ENCODE measurements around the gene NKX1-1.
"Not testable (repeated sequence)": the region's sequence is repeated elsewhere in the genome, so short reads cannot be mapped to it uniquely, and the experiment has no call there.

The NKX1-1 gene

GRCh38 chr4:1383728-1384591, 22.3 kb downstream of the NKX1-1 start:
- DNase-seq, result no peak

- no peak for DNase-seq
Observed at GRCh38 chr4:1382776-1383727, 23.2 kb downstream of the NKX1-1 start.

DNA sequence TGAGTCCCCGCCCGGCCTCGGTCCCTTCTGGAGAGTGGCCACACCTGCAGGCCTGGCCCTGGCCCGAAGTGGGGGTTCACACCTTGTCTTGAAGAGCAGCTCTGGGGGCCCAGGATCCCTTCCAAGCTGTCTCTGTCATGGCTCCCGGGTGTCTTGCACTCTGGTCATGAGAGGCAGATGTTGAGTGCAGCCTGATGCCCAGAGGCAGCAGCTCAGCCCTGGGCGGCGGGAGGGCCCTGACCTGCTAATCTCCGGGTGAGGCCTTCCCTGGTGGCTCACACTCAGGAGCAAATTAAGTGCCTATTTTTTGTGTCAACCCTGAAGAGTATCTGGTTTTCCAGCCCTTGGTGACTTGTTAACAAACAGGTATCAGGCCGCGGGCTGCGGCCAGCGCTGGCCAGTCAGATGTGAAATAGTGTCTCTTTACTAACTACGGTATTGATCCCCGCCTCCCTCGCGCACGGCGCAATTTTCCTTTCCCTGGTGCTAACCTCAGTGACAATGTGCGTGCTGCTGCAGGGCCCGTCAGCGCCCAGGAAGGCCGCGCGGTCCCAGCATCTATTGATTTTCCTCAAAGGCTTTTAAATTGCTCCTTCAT, 24.2 kb downstream of the NKX1-1 start:
- no peak for DNase-seq

DNA sequence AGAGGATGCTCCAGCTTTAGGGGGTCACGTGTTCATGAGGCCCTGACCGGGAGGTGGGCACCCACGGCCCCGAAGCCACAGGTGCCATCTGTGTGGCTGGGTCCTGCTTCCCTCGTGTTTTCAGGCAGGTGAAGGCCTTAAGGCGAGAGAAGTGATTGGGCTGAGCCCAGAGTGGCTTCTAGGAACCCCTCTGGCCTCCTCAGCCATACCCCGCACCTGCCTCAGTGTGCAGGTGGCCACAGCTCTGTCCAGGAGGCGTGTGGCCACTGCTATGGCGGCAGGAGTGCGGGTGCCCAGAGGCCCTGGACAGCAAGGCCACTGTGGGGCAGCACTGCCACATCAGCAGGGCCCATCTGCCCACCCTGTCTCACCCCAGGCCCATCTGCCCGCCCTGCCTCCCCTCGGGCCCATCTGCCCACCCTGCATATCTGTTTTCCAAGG, 25.0 kb downstream of the NKX1-1 start:
- DNase-seq, result no peak

- DNase-seq, result no peak
Observed at GRCh38 chr4:1380368-1381151, 25.7 kb downstream of the NKX1-1 start.

GRCh38 chr4:1379801-1380331, 26.4 kb downstream of the NKX1-1 start:
- DNase-seq, result no peak

DNA sequence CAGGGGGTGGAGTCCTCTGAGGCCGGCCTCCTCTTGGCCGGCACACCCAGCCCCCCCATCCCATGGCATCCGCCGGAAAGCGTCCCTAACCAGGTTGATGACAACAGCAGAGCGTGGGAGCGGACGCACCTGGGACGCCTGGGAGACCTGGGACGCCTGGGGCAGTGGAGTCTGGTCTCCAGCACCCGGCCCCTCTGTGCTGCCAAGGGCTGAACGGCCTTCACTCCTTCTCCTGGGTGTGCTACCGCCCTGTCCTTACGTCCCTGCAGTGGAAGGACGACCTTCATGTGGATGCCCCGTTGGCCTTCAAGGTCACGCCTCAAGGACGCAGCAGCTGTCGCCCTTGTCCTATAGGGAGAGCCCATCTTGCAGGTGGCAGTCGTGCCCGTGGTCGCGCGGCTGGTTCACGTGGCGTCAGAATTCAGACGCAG, 26.9 kb downstream of the NKX1-1 start:
- DNase-seq, result no peak

DNA sequence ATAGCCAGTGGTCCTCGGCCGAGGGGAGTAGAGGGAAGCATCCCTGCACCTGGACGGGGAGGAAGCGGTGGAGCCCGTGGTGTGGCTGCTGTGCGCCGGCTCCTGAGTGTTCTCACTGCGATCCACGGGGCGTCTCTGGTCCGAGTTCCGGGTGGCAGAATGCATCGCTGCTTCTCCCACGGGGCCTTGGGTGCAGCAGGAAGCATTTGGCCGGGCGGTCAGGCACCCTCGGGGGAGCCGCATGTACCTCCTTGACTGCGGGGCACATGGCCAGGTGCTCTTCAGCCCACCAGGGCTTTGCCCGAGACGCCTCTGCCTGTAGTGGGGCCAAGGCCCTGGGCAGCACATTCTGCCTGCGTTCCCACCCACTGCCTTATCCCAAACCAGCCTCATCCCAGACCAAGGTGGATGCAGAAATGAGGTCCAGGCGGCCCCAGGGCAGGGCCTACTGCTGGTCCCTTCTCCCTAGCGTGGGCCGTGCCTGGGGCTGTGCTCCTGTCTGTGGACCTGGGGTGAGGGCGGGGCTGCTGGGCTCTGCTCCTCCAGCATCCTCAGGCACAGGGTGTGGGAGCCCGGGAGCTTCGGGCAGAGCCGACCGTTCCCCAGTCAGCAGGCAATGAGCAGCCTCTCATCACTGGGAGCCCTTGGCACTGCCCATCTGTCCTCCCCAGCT, 27.5 kb downstream of the NKX1-1 start:
- no peak for DNase-seq

DNA sequence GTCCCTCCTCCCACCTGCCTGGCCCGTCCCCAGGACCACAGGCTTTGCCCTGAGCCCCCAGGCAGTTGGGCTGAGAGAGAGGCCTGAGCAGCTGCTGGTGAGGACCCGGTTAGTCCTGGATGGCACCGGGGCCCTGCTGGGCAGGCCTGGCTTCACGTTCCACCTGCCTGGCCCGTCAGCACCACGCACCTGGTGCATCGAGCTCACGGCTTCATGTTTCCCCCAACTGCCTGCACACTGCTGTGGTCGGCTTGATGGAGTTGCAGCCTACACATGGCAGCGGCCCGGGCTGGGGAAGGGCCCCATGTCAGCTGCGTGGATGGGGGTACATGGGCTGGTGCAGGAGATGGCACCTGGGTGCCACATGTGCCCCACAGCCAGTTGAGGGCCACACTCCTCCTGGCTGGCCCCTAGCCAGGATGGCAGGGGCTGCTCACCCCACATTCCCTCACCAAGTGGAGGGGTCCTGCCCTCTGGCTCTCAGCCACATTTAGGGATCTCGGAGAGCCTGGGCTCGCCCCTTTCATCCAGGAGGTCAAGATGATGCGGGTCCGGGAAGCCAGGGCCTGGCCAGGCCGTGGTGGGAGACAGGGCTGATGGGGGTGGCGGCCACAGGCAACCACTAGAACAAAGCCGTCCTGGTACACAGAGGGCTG, 28.5 kb downstream of the NKX1-1 start:
- no peak for DNase-seq

DNA sequence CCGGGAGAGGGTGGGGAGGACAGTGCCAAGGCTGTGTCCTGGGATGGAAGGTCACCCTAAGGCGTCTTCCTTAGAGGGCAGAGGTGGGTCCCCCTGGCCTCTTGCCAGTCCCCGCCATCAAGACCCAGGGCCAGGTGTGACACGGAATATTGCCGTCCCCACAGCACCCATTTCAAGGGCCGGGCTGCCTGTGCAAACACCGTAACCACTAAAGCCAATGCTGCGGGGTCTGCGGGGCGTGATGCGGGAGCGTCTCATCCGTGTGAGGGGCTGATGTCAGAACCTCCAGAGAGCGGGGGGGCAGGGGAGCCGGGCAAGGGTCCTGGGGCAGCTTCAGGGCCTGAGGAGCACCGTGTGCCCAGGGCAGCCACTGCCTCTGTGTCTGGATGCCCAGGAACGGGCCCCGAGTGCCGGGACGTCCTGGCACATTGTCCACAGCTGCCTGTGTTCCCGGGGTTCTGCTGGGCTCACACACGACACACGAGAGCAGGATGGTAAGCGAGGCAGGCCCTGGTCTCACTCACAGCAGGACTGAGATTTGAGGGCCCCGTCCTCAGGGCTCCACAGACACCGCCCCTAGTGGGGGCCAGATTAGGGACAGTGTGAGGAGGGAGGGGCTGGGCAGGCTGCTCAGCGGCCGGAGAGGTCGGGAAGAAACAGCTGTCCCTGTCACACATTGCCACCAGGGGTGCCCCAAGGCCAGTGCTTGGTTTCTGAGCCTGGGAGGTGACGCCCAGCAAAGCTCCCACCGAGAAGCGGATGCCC, 29.2 kb downstream of the NKX1-1 start:
- no peak for DNase-seq

GRCh38 chr4:1376391-1376840, 29.8 kb downstream of the NKX1-1 start:
- no peak for DNase-seq

DNA sequence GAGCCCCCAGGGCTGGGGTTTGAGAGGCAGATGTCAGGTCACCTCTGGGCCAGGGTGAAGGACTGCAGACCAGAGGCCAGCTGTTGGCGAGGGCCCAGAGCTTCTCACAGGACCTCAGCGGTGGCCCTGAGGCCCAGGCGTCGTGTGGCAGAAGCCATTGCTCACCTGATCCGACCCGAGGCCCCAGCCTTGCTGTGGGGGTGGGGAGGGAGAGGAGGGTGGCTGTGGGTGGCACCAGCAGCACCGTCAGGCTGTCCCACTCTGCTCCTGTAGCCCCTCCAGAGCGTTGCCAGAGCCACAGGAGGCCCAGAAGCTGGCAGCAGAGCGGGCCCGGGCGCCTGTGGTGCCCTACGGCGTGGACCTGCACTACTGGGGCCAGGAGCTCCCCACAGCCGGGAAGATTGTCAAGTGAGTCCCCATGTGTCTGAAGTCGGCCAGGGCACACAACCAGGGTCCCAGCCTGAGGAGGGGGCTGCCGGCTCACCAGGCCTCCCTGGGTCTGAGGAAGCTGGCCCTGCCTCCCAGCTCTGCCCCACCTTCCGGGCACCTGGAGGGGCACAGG, 30.4 kb downstream of the NKX1-1 start:
- no peak for DNase-seq

GRCh38 chr4:1375051-1375721, 31.1 kb downstream of the NKX1-1 start:
- DNase-seq, result no peak

DNA sequence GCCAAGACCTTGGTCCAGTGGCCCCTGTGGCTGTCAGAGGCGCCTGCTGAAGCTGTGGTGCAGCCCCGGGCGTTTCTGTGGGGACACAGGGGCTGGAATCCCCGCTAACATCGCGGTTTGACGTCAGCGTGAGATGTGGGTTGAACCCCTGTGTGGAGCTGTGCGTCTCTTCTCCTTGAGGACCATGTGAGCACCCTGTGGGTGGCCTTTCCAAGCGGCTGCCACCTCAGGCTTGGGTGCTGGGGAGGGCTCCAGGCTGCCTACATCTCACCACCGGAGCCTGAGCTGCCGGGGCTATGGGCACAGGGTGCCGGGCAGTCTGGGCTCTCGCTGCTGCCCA, 31.6 kb downstream of the NKX1-1 start:
- DNase-seq, result no peak

DNA sequence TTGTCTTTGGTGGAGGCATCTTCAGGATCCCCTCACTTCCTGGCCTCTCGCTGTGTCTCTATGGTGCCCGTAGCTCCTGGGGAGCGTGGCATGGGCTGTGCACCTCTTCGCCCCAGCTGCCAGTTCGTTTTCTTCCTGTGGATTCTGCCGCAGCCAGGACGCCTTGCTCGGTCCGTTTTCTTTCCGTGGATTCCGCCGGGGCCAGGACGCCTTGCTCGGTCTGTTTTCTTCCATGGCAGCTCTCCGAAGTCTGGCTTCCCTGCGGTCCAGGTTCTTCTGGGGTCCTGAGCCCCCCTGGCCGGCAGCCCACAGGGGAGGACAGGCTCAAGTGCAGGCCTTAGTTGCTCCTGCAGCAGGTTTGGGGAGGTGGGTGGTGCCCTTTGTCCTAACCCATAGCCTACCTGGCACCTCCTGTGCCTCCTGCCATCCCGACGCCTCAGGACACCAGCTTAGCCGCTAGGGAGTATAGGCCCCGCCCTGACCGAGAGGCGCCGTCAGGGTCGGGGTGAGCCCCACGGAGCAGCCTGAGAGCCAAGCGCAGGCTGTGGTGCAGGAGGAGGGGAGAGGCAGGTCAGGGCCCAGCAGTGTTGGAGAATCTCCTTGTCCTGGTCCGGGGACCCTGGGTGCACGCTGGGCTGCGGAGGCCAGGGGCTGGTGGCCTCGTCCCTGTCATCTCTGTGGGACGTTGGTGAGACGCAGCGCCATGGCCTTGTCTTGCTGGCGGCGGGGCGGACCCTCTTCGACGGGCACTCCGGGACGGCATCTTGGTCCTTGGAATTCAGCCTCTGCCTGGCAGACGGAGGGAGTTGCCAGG, 32.1 kb downstream of the NKX1-1 start:
- no peak for DNase-seq

DNA sequence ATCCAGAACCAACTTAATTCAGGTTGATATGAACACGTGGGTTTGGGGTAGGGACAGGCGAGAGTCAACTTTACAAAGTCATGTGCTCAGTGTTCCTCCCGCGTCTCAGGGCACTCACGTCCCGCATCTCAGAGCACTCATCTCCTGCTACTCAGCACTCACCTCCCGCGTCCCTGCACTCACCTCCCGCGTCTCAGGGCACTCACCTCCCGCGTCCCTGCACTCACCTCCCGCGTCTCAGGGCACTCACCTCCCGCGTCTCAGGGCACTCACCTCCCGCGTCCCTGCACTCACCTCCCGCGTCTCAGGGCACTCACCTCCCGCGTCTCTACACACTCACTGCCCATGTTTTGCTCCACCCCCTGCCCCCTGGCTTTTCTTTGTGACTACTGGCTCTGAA, 33.7 kb downstream of the NKX1-1 start:
- DNase-seq, result not testable (repeated sequence)

DNA sequence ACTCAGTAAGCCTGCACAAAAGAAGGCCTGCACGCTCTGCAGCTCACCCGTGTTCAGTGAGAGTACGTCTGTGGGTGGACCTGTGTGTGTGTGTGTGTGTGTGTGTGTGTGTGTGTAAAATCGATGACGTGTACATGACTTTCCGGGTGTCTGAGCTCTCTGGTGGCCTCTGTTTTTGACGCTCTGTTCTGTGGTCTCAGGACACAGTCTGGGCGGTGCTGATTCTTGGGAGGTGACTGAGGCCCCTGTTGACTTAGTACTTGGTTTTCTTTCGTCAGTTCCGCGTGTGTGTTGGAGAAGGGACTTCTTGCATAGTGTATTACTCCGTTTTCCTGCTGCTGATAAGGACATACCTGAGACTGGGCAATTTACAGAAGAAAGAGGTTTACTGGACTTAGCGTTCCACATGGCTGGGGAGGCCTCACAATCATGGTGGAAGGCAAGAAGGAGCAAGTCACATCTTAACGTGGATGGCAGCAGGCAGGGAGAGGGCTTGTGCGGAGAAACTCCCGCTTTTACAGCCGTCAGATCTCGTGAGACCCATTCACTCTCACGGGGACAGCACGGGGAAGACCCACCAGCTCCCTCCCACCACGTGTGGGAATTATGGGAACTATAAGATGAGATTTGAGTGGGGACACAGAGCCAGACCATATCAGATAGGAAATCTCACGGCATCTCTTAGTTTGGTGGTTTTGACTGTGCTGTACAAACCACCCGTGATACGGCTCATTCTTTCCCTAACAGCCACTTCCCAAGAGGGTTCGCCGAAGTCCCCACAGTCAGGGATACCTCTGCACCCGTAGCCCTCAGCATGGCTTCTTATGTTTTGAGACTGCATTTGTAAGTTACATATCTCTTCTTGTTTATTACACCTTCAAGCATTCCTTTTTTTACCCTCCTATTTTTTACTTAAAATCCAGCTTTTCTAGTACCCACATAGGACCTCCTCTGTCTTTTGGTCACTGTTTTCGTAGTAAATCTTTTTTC, 34.8 kb downstream of the NKX1-1 start:
- no peak for DNase-seq
